Hypothalamus (tissue), 51 donors: Measurements from ENCODE around the gene LAMTOR3.
"Not testable (repeated sequence)": the region's sequence is repeated elsewhere in the genome, so short reads cannot be mapped to it uniquely, and the experiment has no call there.

Source experiments
- DNase-seq, 51 donors: peaks; one replicate each; lab custom pipeline; 2025; lab: John Stamatoyannopoulos, UW

The LAMTOR3 gene

DNA sequence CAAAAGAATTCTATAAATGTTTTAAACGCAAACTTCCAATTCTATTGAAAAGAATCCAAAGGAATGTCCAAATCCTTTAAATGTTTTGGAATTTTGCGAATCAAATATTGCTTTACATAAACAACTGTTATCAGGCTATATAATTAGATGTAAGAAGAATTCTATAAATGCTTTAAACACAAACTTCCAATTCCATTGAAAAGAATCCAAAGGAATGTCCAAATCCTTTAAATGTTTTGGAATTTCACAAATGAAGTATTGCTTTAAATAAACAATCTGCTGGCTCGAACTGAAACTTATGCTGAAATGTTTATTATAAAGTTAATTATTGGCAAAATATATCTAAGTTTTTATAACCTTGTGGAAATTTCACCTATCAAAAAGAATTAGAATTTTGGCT is 61.5 kb downstream of the LAMTOR3 start:
- no peak for DNase-seq

DNA sequence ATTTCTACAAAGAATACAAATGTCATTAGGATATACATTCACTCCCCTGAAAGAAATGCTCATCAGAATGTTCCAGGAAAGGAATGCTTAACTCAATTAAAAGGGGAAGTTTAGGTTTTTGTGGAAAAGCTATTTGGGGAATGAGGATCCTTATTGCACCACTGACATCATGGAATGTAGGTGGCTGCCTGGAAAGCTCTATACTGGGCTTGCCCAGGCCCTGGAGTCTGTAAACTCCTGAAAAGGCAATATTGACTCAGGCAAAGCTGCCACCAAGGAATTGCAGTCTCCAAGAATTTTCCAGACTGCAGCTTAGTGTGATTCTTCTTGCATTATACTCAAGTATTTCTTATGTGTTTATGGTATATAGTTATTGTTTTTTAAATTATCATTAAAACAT is 61.9 kb downstream of the LAMTOR3 start:
- no peak for DNase-seq

DNA sequence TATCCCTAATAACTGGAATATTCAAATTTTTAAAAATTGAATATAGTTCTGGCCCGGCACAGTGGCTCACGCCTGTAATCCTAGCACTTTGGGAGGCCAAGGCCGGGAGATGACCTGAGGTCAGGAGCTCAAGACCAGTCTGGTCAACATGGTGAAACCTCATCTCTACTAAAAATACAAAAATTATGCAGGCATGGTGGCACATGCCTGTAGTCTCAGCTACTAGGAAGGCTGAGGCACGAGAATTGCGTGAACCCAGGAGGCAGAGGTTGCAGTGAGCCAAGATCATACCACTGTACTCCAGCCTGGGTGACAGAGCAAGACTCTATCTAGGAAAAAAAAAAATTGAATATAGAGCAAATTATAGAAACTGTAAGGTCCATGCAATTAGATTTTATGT is 64.2 kb downstream of the LAMTOR3 start:
- DNase-seq = not testable (repeated sequence)

DNA sequence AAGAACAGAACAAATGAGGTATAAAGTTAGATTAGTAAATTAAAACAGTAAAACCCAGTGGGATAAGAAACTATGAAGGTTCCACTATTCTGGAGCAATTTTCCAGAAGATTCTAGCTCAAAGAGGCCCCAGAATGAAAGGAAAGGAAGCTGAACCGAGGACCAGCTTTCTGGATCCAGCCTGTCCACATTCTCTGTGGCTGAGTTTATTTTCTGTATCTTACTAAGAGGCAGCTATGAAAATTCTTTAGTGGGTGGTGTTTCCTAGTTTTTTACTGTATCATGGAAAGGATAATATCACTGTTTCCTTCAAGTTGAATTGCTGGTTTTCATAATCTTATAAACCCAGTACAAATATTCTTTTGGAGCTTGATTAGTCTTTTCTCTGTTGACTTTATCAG is 65.8 kb downstream of the LAMTOR3 start:
- DNase-seq = no peak
